Naive thymus-derived CD8-positive, alpha-beta T cell (primary cell): ENCODE results near the gene CELA3B. TPM values are rescaled to one million over a fixed set of nuclear protein-coding genes. Genes with fewer than 3 reads are reported as not detected.
"Not testable (repeated sequence)": the region's sequence is repeated elsewhere in the genome, so short reads cannot be mapped to it uniquely, and the experiment has no call there.

Source experiments
- ATAC-seq, 2 donors: fragments of 150-1000 bp; cut with Tn5 transposase in 1 of 2; sonication (Bioruptor Pico), chemical (Tn5 transposase) in 1 of 2; 1 replicate in 1 of 2; 2 replicates in 1 of 2; pipeline ENCODE4 v1.10.0; 2021; ENCODE audit warnings: mild to moderate bottlenecking in 2 of 2, moderate library complexity in 2 of 2
- POLR2A ChIA-PET: fragments of 350-600 bp; sonication (Branson Sonifier 250); formaldehyde crosslinking; loops from one replicate; lab custom pipeline; 2021; ENCODE audit warnings: antibody characterized with exemption; lab: Charles Lee
- DNase-seq, 10 donors: peaks; one replicate each; pipeline versions ENCODE4 v3.0.0 to v3.0.0-alpha.2; 2020 to 2022
- H3K27ac Mint-ChIP-seq, 10 donors: one replicate each; pipeline ENCODE4 v1.8.0; 2020 to 2022; ENCODE audit warnings: mild to moderate bottlenecking in 10 of 10, mixed read lengths in 10 of 10, moderate library complexity in 4 of 10, inconsistent platforms in 1 of 10
- H3K27me3 Mint-ChIP-seq, 5 donors: one replicate each; pipeline ENCODE4 v1.8.0; 2021 to 2022; ENCODE audit warnings: mixed read lengths in 5 of 5
- H3K36me3 Mint-ChIP-seq, 3 donors: one replicate each; pipeline ENCODE4 v1.8.0; 2020 to 2022; ENCODE audit warnings: mixed read lengths in 3 of 3, mild to moderate bottlenecking in 2 of 3, inconsistent platforms in 1 of 3
- H3K4me1 Mint-ChIP-seq, 4 donors: one replicate each; pipeline ENCODE4 v1.8.0; 2021 to 2022; ENCODE audit warnings: mixed read lengths in 4 of 4
- H3K4me3 Mint-ChIP-seq, 10 donors: one replicate each; pipeline ENCODE4 v1.8.0; 2020 to 2022; ENCODE audit warnings: mild to moderate bottlenecking in 10 of 10, mixed read lengths in 10 of 10, moderate library complexity in 6 of 10, inconsistent platforms in 1 of 10
- H3K9me3 Mint-ChIP-seq, 9 donors: one replicate each; pipeline ENCODE4 v1.8.0; 2020 to 2022; ENCODE audit warnings: mixed read lengths in 9 of 9, mild to moderate bottlenecking in 3 of 9, inconsistent platforms in 1 of 9, moderate library complexity in 1 of 9
- polyA plus RNA-seq, 3 donors: library from polyadenylated mRNA; unstranded; fragments of 300-500 nt; fragmentation: Illumina TruSeq; gene quantifications; one replicate each; pipeline ENCODE4 v1.2.3, GENCODE V29; 2021
- total RNA-seq, 8 experiments: library from RNA in 2 of 8; stranded (reverse) in 2 of 8; gene quantifications; one replicate each; pipeline ENCODE4 v1.2.3 and lab custom pipeline; 2021 to 2026

Gene CELA3B
- total and polyA plus RNA-seq, 5 experiments from 2014 or later, result not detected

GRCh38 chr1:21937034-21937371 lies 39.8 kb upstream of the CELA3B start, which contains the start of gene HSPG2:
Gene HSPG2 (minus strand): TSS chr1:21937310. CDS start chr1:21937217, 93 bp downstream.
- Mint-ChIP-seq H3K27ac (peak within 1 kb of the TSS; percentile 37 to 91 (median 86)), H3K9me3 (no peaks in the 10 kb centered on the region), H3K27me3 (peaks cover 0 to 11% (median 5%) of the 10 kb centered on the region in 5 donors), H3K4me1 (peaks cover 11 to 41% (median 24%) of the 10 kb centered on the region in 4 donors), H3K4me3 (peak within 1 kb of the TSS; percentile 82 to 100 (median 92)), H3K36me3 (peaks cover 0 to 3% (median 0%) of the 10 kb centered on the region in 3 donors)
- DNase-seq (peak in 1 of 10 donors; percentile 18), ATAC-seq (peak; percentile 56 to 71)
- POLR2A ChIA-PET, result interaction anchor here (1.1 to 3.7 kb wide), 3 partner anchors 20 to 154 kb away, joined by 4 to 27 read pairs (median 8); partner anchors contain the start of gene USP48

GRCh38 chr1:21937372-21938121 lies 39.3 kb upstream of the CELA3B start:
- Mint-ChIP-seq H3K4me1 (peaks cover 11 to 41% (median 24%) of the 10 kb centered on the region in 4 donors), H3K4me3 (peak overlapping the region; percentile 82 to 100 (median 92)), H3K9me3 (no peaks in the 10 kb centered on the region), H3K27ac (peak overlapping the region; percentile 37 to 91 (median 84)), H3K36me3 (peaks cover 0 to 3% (median 0%) of the 10 kb centered on the region in 3 donors), H3K27me3 (peaks cover 0 to 11% (median 5%) of the 10 kb centered on the region in 5 donors)
- ATAC-seq (peak; percentile 83 to 85), DNase-seq (peak; percentile 41 to 80 (median 65))
- POLR2A ChIA-PET, result interaction anchor here (1.0 to 3.7 kb wide), 3 partner anchors 19 to 155 kb away, joined by 3 to 27 read pairs (median 4); partner anchors contain the start of gene USP48

DNA sequence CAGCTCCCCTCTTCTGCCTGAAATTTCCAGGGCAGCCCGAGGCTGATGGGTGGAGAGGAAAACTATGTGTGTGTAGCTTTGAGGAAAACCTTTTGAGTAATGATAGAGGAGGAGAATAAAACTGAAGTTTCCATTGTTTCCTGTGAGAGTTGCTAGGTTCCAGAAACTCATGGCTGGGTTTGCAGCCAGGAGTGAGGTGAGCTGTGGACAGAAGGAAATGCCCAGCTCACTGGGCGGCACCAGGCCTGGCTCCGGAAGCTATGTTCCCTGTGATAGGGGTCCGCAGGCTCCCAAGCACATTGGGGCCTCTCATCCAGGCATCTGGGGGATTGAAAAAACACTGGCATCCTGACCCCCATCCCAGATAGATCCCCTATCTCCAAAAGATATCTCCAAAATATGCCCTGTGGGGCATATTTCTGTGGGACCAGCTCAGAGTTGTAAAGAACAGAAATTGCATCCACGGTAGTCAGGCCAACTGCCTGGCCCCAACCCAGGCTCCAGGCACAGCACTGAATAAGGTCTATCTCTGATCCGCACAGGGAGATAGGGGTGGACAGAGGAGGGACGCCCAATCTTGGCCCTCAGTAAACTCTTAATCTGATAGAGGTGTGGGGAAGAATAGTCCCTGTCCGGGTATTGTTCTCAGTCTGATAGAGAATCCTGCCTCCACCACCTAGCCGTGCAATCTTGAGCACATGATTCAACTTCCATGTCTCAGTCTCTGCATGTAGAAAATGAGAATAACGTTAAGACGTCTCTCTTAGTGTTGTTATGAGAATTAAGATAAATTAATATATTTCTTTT lies 37.9 kb upstream of the CELA3B start:
- H3K4me1 Mint-ChIP-seq, result peaks cover 10 to 30% (median 18%) of the 10 kb centered on the region in 4 donors
- peak overlapping the region; percentile 82 to 100 (median 92) for H3K4me3 Mint-ChIP-seq
- DNase-seq (no peak), ATAC-seq (no peak)
- POLR2A ChIA-PET, result interaction anchor here (0.5 to 3.7 kb wide), 4 partner anchors 18 to 143 kb away, joined by 3 to 27 read pairs (median 3); no protein-coding TSS in a partner anchor
- H3K27ac Mint-ChIP-seq, result peak overlapping the region in 3 of 10 donors; percentile 35 to 89 (median 39)
- no peaks in the 10 kb centered on the region for H3K9me3 Mint-ChIP-seq
- peaks cover 0 to 11% (median 5%) of the 10 kb centered on the region in 5 donors for H3K27me3 Mint-ChIP-seq
- peaks cover 0 to 3% (median 0%) of the 10 kb centered on the region in 3 donors for H3K36me3 Mint-ChIP-seq

DNA sequence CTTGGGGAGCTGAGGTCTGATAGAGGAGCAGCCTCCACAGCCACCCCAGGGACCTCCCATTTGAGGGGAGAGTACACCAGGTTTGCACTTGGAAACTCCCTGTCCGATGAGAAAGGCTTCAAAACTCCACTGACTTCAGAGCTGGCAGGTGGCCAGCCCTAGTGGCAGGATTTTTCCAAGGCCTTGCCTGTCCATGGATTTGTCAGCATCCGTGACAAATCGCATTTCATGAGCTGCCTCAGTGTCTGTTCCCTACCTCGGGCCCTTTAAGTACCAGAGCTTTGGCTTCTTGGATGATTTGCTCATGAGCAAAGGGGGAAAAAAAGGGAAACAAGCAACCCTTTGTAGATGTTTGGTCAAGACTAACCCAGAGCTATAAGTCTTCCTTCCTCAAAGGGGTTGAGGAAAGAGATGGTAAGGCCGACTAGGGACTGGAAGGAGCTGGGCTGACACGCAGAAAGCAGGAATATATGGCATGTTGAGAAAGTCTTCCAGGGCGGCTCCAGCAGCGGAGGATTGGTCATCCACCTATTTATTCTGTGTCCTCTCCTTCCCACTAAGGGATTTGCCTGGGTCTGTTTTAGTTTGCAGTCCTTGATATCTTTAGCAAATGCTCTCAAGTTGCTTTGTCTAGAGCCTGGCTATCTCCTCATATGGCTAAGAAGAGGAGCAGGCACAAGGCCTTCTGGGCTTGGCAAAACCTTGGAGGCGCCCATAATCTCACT lies 37.0 kb upstream of the CELA3B start:
- no peak for ATAC-seq
- peaks cover 0 to 8% (median 5%) of the 10 kb centered on the region in 5 donors for H3K27me3 Mint-ChIP-seq
- no peaks in the 10 kb centered on the region for H3K9me3 Mint-ChIP-seq
- H3K36me3 Mint-ChIP-seq, result peaks cover 0 to 3% (median 0%) of the 10 kb centered on the region in 3 donors
- DNase-seq, result peak in 1 of 10 donors; percentile 41
- POLR2A ChIA-PET, result interaction anchor here (0.6 to 3.7 kb wide), 3 partner anchors 12 to 17 kb away, joined by 3 to 27 read pairs (median 4); no protein-coding TSS in a partner anchor
- H3K4me3 Mint-ChIP-seq, result no peak overlapping the region
- peak overlapping the region in 1 of 10 donors; percentile 23 for H3K27ac Mint-ChIP-seq
- H3K4me1 Mint-ChIP-seq, result peaks cover 8 to 27% (median 15%) of the 10 kb centered on the region in 4 donors

DNA sequence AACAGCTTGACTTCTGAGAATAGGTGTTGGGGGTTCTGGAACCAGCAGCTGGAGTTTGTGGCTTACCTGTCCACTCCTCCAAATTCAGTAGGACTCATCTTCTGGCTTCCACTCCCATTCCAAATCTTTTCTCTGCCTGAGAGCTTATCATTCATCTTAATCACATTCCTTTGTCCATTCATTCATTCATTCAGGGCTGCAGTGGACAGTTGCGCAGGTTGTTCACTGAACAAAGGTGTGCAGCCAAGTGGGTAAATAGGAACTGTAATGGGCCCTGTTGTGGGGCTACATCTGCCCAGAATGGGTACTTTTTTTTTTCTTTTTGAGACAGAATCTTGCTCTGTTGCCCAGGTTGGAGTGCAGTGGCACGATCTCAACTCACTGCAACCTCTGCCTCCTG lies 36.3 kb upstream of the CELA3B start:
- no peak overlapping the region for H3K27ac Mint-ChIP-seq
- no peak for DNase-seq
- H3K4me3 Mint-ChIP-seq, result peak overlapping the region in 1 of 10 donors; percentile 34
- H3K27me3 Mint-ChIP-seq, result peaks cover 0 to 8% (median 4%) of the 10 kb centered on the region in 5 donors
- POLR2A ChIA-PET, result interaction anchor here (0.6 to 3.7 kb wide), 2 partner anchors 13 to 17 kb away, joined by 3 to 27 read pairs; no protein-coding TSS in a partner anchor
- peaks cover 0 to 3% (median 0%) of the 10 kb centered on the region in 3 donors for H3K36me3 Mint-ChIP-seq
- no peak for ATAC-seq
- peaks cover 8 to 24% (median 13%) of the 10 kb centered on the region in 4 donors for H3K4me1 Mint-ChIP-seq
- H3K9me3 Mint-ChIP-seq, result no peaks in the 10 kb centered on the region

- no peak for ATAC-seq
- Mint-ChIP-seq H3K27ac (peak overlapping the region in 1 of 10 donors; percentile 20), H3K4me3 (no peak overlapping the region), H3K27me3 (peaks cover 0 to 8% (median 4%) of the 10 kb centered on the region in 5 donors), H3K4me1 (peaks cover 7 to 15% (median 8%) of the 10 kb centered on the region in 4 donors), H3K9me3 (no peaks in the 10 kb centered on the region), H3K36me3 (peaks cover 0 to 3% (median 0%) of the 10 kb centered on the region in 3 donors)
- DNase-seq, result peak in 1 of 10 donors; percentile 34
- POLR2A ChIA-PET, result no interaction called here
These were observed 35.5 kb upstream of the CELA3B start for GRCh38 chr1:21941370-21941769.

DNA sequence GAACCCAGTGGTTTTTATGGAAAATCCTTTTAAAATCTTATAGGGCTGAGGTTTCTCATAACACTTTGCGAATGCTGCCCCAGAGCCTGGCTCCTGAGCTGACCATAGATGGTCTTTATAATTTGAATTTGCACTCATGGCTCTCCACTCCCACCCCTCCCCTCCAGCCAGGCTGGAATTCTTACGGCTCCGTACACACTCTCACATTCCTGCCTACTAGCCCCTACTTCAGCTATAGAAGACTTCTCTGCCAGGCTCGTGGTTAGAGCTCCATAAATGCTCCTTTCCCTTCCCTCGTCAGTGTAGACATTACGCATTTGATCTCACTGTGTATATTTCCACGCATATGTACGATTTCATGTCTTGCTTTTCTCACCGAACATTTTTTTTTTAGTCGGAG lies 34.4 kb upstream of the CELA3B start:
- peak in 1 of 10 donors; percentile 41 for DNase-seq
- Mint-ChIP-seq H3K27ac (peak overlapping the region in 2 of 10 donors; percentile 60 to 78), H3K36me3 (peaks cover 0 to 3% (median 0%) of the 10 kb centered on the region in 3 donors), H3K4me3 (peak overlapping the region in 1 of 10 donors; percentile 42), H3K9me3 (no peaks in the 10 kb centered on the region), H3K4me1 (peaks cover 4 to 18% (median 10%) of the 10 kb centered on the region in 4 donors), H3K27me3 (peaks cover 0 to 7% (median 4%) of the 10 kb centered on the region in 5 donors)
- POLR2A ChIA-PET, result interaction anchor here (0.8 kb wide), 1 partner anchor 13 kb away, joined by 3 read pairs; no protein-coding TSS in a partner anchor
- ATAC-seq, result no peak

- not testable (repeated sequence) for H3K36me3 Mint-ChIP-seq, ATAC-seq, H3K27ac Mint-ChIP-seq, H3K9me3 Mint-ChIP-seq, H3K27me3 Mint-ChIP-seq, H3K4me3 Mint-ChIP-seq, DNase-seq
- H3K4me1 Mint-ChIP-seq, result peaks cover 0 to 11% (median 6%) of the 10 kb centered on the region in 4 donors
- POLR2A ChIA-PET, result interaction anchor here (0.5 to 0.7 kb wide), 3 partner anchors 14 to 461 kb away, joined by 4 to 5 read pairs (median 4); no protein-coding TSS in a partner anchor
These were observed 33.7 kb upstream of the CELA3B start for GRCh38 chr1:21942959-21943640.

GRCh38 chr1:21944733-21945073 lies 32.1 kb upstream of the CELA3B start:
- POLR2A ChIA-PET, result no interaction called here
- no peak overlapping the region for H3K27ac Mint-ChIP-seq
- ATAC-seq (no peak), DNase-seq (no peak)
- peaks cover 0 to 8% (median 2%) of the 10 kb centered on the region in 4 donors for H3K4me1 Mint-ChIP-seq
- H3K27me3 Mint-ChIP-seq, result no peaks in the 10 kb centered on the region
- no peak overlapping the region for H3K4me3 Mint-ChIP-seq
- no peaks in the 10 kb centered on the region for H3K9me3 Mint-ChIP-seq
- H3K36me3 Mint-ChIP-seq, result no peaks in the 10 kb centered on the region

DNA sequence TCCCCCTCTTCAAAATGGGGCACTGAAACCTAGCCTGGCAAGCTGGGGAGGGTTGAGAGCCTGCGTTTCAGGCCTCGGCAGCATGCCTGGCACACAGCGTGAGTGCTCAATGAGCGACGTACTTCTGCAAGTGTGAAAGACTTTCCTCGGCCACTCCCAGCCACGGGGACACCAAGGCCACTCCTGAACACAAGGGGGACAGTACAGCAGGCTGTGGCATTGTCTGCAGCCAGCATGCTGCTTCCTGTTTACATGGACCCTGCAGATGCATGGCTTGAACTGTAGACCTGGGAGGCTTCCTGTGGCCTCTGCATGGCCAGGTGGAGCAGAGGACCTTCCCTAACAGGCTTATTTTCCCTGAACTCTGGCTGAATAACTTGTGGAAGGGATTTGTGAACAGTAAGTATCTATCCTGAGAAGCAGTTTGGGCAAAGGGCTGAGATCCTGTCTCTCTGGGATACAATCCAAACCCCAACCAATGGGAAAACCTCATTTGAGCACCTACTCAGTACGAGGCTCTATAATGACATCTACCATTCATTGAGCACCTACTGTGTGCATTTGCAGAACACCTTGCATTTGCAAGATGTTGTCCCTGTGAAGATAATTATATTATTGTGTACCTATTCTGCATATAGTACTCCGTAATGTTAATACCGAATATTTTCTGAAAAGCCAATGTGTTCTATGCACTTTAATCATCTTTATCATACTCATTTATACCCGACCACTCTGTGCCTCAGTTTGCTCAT lies 29.8 kb upstream of the CELA3B start:
- Mint-ChIP-seq H3K36me3 (no peaks in the 10 kb centered on the region), H3K9me3 (no peaks in the 10 kb centered on the region), H3K27me3 (no peaks in the 10 kb centered on the region), H3K27ac (no peak overlapping the region), H3K4me1 (peaks cover 0 to 8% (median 2%) of the 10 kb centered on the region in 4 donors), H3K4me3 (no peak overlapping the region)
- ATAC-seq (no peak), DNase-seq (no peak)
- POLR2A ChIA-PET, result no interaction called here
